ENCODE measurements around the gene FAM50B.

Gene FAM50B

GRCh38 chr6:3822747-3823445 is 26.3 kb upstream of the FAM50B start:
- no peak for DNase-seq

GRCh38 chr6:3823671-3824070 is 25.5 kb upstream of the FAM50B start:
- DNase-seq = no peak

GRCh38 chr6:3825331-3825831 is 23.8 kb upstream of the FAM50B start:
- no peak for DNase-seq

- no peak for DNase-seq
Measured at GRCh38 chr6:3825851-3826581, 23.2 kb upstream of the FAM50B start.

- no peak for DNase-seq
Measured at GRCh38 chr6:3829285-3829684, 19.9 kb upstream of the FAM50B start.

- DNase-seq = no peak
Measured at GRCh38 chr6:3830806-3831205, 18.4 kb upstream of the FAM50B start.

- no peak for DNase-seq
Measured at GRCh38 chr6:3831761-3832530, 17.2 kb upstream of the FAM50B start.

- DNase-seq = no peak
Measured at GRCh38 chr6:3835055-3835731, 14.0 kb upstream of the FAM50B start.

GRCh38 chr6:3835785-3836184 is 13.4 kb upstream of the FAM50B start:
- no peak for DNase-seq

- no peak for DNase-seq
Measured at GRCh38 chr6:3836566-3836965, 12.6 kb upstream of the FAM50B start.

GRCh38 chr6:3837781-3838180 is 11.4 kb upstream of the FAM50B start:
- DNase-seq = no peak

GRCh38 chr6:3838992-3839867 is 9.9 kb upstream of the FAM50B start:
- DNase-seq = no peak

GRCh38 chr6:3841066-3841454 is 8.1 kb upstream of the FAM50B start:
- no peak for DNase-seq

- DNase-seq = no peak
Measured at GRCh38 chr6:3841711-3842565, 7.2 kb upstream of the FAM50B start.

- DNase-seq = no peak
Measured at GRCh38 chr6:3843379-3844096, 5.6 kb upstream of the FAM50B start.

- DNase-seq = no peak
Measured at GRCh38 chr6:3844097-3844463, 5.1 kb upstream of the FAM50B start.

GRCh38 chr6:3847521-3847920 is 1.7 kb upstream of the FAM50B start:
- DNase-seq = no peak

GRCh38 chr6:3848380-3848779 is 793 bp upstream of the FAM50B start:
- no peak for DNase-seq

GRCh38 chr6:3849681-3850450 is 693 bp downstream of the FAM50B start:
- no peak for DNase-seq
